ENCODE data around the gene THAP11. TPM values are rescaled to one million over a fixed set of nuclear protein-coding genes. Genes with fewer than 3 reads are reported as not detected.
A peak's percentile ranks its signal among the peaks of the same experiment; 100 is the strongest.
"Not testable (repeated sequence)": the region's sequence is repeated elsewhere in the genome, so short reads cannot be mapped to it uniquely, and the experiment has no call there.

THAP11 gene
- total RNA-seq, 2 donors from 2014 or later = 24.9 to 26.1 TPM

DNA sequence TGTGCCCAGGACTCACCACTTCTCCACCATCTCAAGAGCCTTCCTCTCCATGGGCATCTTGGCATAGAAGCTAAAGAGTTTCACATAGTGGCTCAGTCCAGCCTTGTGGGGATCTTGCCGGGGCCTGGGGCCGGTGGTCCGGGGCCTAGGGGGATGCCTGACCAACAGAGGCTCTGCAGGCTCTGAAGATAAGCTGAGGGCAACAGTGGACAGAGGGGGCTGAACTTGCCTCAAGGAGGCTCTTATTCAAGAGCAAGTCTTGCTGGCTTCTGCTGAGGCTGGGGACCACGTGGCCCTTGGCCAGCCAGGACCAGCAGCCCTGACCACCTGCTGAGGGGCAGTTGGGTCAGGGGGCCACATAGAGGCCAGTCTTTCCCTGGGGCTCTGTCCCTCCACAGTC is 13.5 kb upstream of the THAP11 start:
- DNase-seq (ENCODE audit: low spot score) = no peak
- intact Hi-C loops (cut with DNase I) = loop anchor here in 1 of 2 donors (5.0 to 10.0 kb wide), 2 partner anchors 99 to 216 kb away; no protein-coding TSS in a partner anchor

- intact Hi-C loops (cut with DNase I) = loop anchor here in 1 of 2 donors (5.0 kb wide), 1 partner anchor 94 kb away; no protein-coding TSS in a partner anchor
- no peak for DNase-seq (ENCODE audit: low spot score)
Observed at GRCh38 chr16:67833030-67833414, 9.1 kb upstream of the THAP11 start.

DNA sequence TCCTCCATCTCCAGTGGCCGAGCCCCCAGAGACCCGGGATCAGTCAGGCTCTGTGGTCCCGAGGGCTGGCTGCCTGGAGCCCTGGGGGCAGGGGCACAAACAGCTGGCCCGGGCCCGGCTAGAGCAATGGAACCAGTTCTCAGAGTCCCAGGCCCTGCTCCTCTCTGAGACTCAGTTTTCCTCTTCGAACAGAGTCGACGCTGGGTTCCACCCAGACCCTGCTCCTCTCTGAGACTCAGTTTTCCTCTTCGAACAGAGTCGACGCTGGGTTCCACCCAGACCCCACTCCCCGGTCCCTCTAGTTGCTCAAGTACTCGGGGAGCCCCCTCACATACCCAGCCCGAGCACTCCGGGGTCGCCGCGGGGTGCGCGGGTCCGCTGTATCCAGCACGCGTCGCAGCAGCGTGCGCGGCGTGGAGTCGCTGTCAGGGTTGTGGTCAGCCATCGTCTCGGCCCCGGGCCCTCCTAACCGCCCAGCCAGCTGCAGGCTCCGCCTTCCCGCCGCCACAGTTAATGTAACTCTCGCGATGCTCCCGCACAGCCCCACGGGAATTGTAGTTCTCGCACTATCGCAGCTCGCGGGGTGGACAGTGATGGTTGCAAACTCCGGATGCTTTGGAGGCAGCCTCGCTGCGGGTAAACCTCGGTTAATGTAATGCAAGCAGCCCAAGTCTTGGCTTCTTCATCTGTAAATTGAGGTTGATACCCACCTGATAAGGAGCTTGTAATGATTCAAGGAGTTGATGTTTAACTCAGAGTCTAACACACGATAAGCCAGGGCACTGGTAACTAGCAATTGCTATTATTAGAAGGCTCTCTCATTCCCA is 8.5 kb upstream of the THAP11 start:
- peak; percentile 98 for DNase-seq (ENCODE audit: low spot score)
- intact Hi-C loops (cut with DNase I) = loop anchor here in 1 of 2 donors (5.0 kb wide), 1 partner anchor 94 kb away; no protein-coding TSS in a partner anchor

DNA sequence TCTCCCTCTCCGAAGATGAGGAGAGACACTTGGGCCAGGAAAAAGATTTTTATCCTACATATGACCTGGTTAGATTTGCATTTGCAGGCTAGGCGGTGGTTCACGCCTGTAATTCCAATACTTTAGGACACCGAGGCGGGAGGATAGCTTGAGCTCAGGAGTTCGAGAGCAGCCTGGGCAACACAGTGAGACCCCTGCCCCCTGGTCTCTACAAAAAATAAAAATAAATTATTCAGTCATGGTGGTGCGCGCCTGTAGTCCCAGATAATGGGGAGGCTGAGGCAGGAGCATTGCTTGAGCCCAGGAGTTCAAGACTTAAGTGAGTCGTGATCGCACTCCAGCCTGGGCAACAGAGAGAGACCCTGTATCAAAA is 7.9 kb upstream of the THAP11 start:
- no peak for DNase-seq (ENCODE audit: low spot score)
- intact Hi-C loops (cut with DNase I) = loop anchor here in 1 of 2 donors (5.0 kb wide), 1 partner anchor 93 kb away; no protein-coding TSS in a partner anchor

DNA sequence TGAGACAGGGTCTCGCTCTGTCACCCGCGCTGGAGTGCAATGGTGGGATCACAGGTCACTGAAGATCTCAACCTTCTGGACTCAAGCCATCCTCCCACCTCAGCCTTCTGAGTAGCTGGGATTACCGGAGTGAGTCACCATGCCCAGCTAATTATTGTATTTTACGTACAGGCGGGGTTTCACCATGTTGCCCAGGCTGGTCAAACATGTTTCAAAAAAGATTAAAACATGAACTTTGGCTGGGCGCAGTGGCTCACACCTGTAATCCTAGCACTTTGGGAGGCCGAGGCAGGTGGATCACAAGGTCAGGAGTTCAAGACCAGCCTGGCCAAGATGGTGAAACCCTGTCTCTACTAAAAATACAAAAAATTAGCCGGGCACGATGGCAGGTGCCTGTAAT is 4.9 kb upstream of the THAP11 start:
- DNase-seq (ENCODE audit: low spot score); intact Hi-C loops (cut with DNase I): not testable (repeated sequence)

DNA sequence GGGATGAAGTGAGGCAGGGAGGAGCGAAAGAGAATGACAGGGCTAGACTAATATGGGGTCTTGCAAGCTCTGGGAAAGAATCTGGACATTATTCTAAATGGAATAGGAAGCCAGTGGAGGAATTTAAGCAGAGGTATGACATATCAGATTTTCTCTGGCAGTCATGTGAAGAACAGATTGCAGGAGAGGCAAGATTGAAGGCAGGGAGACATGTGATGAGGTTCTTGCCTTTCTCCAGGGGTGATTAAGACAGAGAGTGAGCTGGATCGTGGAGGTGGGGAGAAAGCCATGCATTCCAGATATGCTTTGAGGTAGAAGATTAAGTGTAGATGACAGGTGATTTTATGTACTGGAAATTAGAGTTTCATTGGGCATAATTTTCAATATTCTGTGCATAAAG is 4.3 kb upstream of the THAP11 start:
- intact Hi-C loops (cut with DNase I) = no loop called here
- no peak for DNase-seq (ENCODE audit: low spot score)

GRCh38 chr16:67841198-67841815 is 813 bp upstream of the THAP11 start:
- intact Hi-C loops (cut with DNase I) = no loop called here
- no peak for DNase-seq (ENCODE audit: low spot score)

DNA sequence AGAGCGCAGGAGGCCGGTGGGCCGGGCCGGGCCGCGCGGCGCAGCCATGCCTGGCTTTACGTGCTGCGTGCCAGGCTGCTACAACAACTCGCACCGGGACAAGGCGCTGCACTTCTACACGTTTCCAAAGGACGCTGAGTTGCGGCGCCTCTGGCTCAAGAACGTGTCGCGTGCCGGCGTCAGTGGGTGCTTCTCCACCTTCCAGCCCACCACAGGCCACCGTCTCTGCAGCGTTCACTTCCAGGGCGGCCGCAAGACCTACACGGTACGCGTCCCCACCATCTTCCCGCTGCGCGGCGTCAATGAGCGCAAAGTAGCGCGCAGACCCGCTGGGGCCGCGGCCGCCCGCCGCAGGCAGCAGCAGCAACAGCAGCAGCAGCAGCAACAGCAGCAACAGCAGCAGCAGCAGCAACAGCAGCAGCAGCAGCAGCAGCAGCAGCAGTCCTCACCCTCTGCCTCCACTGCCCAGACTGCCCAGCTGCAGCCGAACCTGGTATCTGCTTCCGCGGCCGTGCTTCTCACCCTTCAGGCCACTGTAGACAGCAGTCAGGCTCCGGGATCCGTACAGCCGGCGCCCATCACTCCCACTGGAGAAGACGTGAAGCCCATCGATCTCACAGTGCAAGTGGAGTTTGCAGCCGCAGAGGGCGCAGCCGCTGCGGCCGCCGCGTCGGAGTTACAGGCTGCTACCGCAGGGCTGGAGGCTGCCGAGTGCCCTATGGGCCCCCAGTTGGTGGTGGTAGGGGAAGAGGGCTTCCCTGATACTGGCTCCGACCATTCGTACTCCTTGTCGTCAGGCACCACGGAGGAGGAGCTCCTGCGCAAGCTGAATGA is 606 bp downstream of the THAP11 start:
- intact Hi-C loops (cut with DNase I) = no loop called here
- DNase-seq (ENCODE audit: low spot score) = peak; percentile 90

- DNase-seq (ENCODE audit: low spot score) = no peak
- intact Hi-C loops (cut with DNase I) = no loop called here
Observed at GRCh38 chr16:67843343-67843765, 1.2 kb downstream of the THAP11 start.

DNA sequence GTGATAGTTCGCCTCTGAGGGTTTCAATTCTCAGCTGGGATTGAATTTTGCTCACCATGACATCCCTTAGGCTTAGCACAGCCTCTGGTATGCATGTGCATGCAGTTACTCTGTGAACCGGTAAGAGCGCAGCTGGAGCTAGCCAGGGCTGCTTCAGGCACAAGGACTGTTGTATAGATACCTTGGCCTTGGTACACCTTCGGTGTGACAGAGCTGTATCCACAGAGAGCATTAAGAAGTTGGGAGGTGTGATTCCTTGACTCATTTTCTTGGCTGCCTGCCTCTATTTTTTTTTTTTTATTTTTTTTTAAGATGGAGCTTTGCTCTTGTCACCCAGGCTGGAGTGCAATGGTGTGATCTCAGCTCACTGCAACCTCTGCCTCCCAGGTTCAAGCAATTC is 2.4 kb downstream of the THAP11 start:
- DNase-seq (ENCODE audit: low spot score) = no peak
- intact Hi-C loops (cut with DNase I) = no loop called here

GRCh38 chr16:67845291-67846062 is 3.4 kb downstream of the THAP11 start:
- intact Hi-C loops (cut with DNase I) = no loop called here
- DNase-seq (ENCODE audit: low spot score) = no peak

- intact Hi-C loops (cut with DNase I) = no loop called here
- DNase-seq (ENCODE audit: low spot score) = no peak
Observed at GRCh38 chr16:67846063-67846319, 3.9 kb downstream of the THAP11 start.

GRCh38 chr16:67846320-67847063 is 4.4 kb downstream of the THAP11 start, which contains the start of gene NUTF2:
NUTF2 (plus strand) TSS chr16:67846933; CDS start chr16:67865131, 18,198 bp downstream.
- intact Hi-C loops (cut with DNase I) = no loop called here
- DNase-seq (ENCODE audit: low spot score) = peak; percentile 99

DNA sequence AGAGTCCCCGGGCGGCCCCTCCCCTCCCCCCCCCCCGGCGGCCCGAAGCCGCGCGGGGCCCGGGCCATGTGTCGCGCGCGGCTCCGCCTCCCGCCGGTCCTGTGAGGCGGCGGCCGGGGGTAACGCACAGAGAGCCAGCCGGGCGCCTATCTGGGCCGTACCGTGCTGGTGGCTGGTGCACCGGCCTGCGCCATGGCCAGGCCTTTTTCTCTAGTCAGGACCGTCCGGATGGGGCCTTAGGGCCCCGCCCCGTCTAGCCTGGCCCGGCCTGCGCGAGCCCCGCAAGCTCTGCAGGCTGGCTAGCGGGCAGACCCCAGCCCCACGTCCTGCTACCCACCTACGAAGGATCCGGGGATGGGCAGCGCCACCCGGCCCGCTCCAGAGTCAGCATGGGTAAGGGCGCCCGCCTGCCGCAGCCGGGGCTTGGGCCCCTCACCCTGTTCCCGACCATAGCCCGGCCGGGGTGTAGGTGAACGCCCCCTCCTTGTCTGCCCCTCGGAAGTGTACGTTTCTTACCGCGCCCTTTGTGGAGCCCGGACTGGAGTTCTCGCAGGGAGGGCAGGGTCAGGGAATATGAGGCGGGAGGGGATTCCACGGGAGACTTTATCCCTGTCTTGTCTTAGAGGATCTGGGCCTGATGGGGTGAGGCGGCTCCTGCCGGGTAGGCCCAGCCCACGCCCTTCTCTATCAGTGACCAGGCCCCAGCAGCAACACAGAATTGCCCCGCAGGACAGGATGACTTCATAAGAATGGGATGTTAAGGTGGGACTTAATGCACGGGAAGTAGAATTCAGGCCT is 5.1 kb downstream of the THAP11 start, which contains the start of gene CENPT:
Gene CENPT (minus strand): TSS at position 630 of the 798 bp plus-strand sequence. CDS start 13,834 bp downstream, outside the sequence.
- intact Hi-C loops (cut with DNase I) = no loop called here

DNA sequence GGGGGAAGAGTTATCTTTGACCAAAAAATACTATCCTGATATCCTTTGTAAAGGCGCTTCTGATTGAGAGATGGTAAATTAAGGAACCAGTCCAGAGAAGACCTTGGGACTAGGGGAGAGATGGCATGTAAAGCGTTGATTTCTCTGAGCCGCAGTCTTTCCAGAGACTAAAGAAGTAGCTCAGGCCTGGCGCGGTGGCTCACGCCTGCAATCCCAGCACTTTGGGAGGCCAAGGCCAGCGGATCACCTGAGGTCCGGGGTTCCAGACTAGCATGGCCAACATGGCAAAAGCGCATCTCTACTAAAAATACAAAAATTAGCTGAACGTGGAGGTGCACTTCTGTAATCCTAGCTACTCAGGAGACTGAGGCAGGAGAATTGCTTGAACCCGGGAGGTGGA is 6.0 kb downstream of the THAP11 start:
- intact Hi-C loops (cut with DNase I) = no loop called here
- DNase-seq (ENCODE audit: low spot score) = no peak

More for the DNA sequence above, 5.1 kb downstream of the THAP11 start, which contains the start of gene CENPT:
- DNase-seq (ENCODE audit: low spot score) = peak; percentile 90

- intact Hi-C loops (cut with DNase I) = no loop called here
- no peak for DNase-seq (ENCODE audit: low spot score)
Observed at GRCh38 chr16:67853670-67854069, 11.6 kb downstream of the THAP11 start.

- DNase-seq (ENCODE audit: low spot score) = no peak
- intact Hi-C loops (cut with DNase I) = no loop called here
Observed at GRCh38 chr16:67855789-67856188, 13.7 kb downstream of the THAP11 start.

Data from posterior vena cava (tissue), 2 donors.